ENCODE data around the gene UBTD1.

- TF ChIP-seq POLR2A (IDR thresholded peaks at IDR 0.05; ENCODE audit: low read length) = no peak
- TF ChIP-seq GATA1 (IDR thresholded peaks at IDR 0.05; ENCODE audit: low read depth, low read length) = no peak
Observed at GRCh38 chr10:97517096-97517750, 18.5 kb downstream of the UBTD1 start.

Data from erythroblast (primary cell).